Astrocyte (in vitro differentiated cells and primary cell): Measurements from ENCODE around the gene NEK6. TPM values are rescaled to one million over a fixed set of nuclear protein-coding genes. Genes with fewer than 3 reads are reported as not detected.

Experiments used
- DNase-seq: peaks from one replicate; pipeline ENCODE4 v3.0.0-alpha.2; 2010; ENCODE audit warnings: low read depth
- FAIRE-seq: peaks from 2 replicates; lab custom pipeline; 2011; peaks lifted over from hg19 to GRCh38; lab: Jason Lieb, UNC
- H2AFZ ChIP-seq: 2 replicates; pipeline ENCODE4 v1.6.0; 2012; ENCODE audit warnings: low read depth, low read length, inconsistent platforms
- H3K27ac ChIP-seq: 2 replicates; pipeline ENCODE4 v1.5.1; 2011; ENCODE audit warnings: low read depth, low read length, inconsistent platforms
- H3K27me3 ChIP-seq: 2 replicates; pipeline ENCODE4 v1.6.0; 2011; ENCODE audit warnings: low read length, inconsistent platforms; ENCODE audit not compliant: insufficient read depth
- H3K36me3 ChIP-seq: 2 replicates; pipeline ENCODE4 v1.5.1; 2011; ENCODE audit warnings: low read length, inconsistent platforms; ENCODE audit not compliant: insufficient read depth
- H3K4me1 ChIP-seq: 2 replicates; pipeline ENCODE4 v1.5.1; 2011; ENCODE audit warnings: low read length, inconsistent platforms; ENCODE audit not compliant: insufficient read depth
- H3K4me2 ChIP-seq: 2 replicates; pipeline ENCODE4 v1.6.0; 2012; ENCODE audit warnings: low read length, inconsistent platforms
- H3K4me3 ChIP-seq: 2 replicates; pipeline ENCODE4 v1.5.1; 2011; ENCODE audit warnings: low read depth, mild to moderate bottlenecking, low read length, inconsistent platforms; ENCODE audit not compliant: insufficient read depth
- H3K79me2 ChIP-seq: 2 replicates; pipeline ENCODE4 v1.6.0; 2012; ENCODE audit warnings: mild to moderate bottlenecking, low read length, inconsistent platforms; ENCODE audit not compliant: insufficient read depth
- H3K9ac ChIP-seq: 2 replicates; pipeline ENCODE4 v1.6.0; 2012; ENCODE audit warnings: mild to moderate bottlenecking, low read length, inconsistent platforms
- H3K9me3 ChIP-seq: 2 replicates; pipeline ENCODE4 v1.5.1; 2012; ENCODE audit warnings: low read depth, mild to moderate bottlenecking, low read length, inconsistent platforms; ENCODE audit not compliant: insufficient read depth
- H4K20me1 ChIP-seq: 2 replicates; pipeline ENCODE4 v1.6.0; 2012; ENCODE audit warnings: low read length, inconsistent platforms; ENCODE audit not compliant: insufficient read depth
- H3K27ac Mint-ChIP-seq: one replicate; pipeline ENCODE4 v1.8.0; 2021; ENCODE audit warnings: mild to moderate bottlenecking, mixed read lengths; ENCODE audit not compliant: unreplicated experiment
- H3K27me3 Mint-ChIP-seq: one replicate; pipeline ENCODE4 v1.8.0; 2021; ENCODE audit warnings: low read depth, mixed read lengths; ENCODE audit not compliant: unreplicated experiment
- H3K36me3 Mint-ChIP-seq: one replicate; pipeline ENCODE4 v1.8.0; 2021; ENCODE audit warnings: low read depth, mixed read lengths; ENCODE audit not compliant: unreplicated experiment
- H3K4me1 Mint-ChIP-seq: one replicate; pipeline ENCODE4 v1.8.0; 2021; ENCODE audit warnings: low read depth, mixed read lengths; ENCODE audit not compliant: unreplicated experiment
- H3K4me3 Mint-ChIP-seq: one replicate; pipeline ENCODE4 v1.8.0; 2021; ENCODE audit warnings: mild to moderate bottlenecking, moderate library complexity, mixed read lengths; ENCODE audit not compliant: unreplicated experiment
- H3K9me3 Mint-ChIP-seq: one replicate; pipeline ENCODE4 v1.8.0; 2021; ENCODE audit warnings: mild to moderate bottlenecking, mixed read lengths; ENCODE audit not compliant: unreplicated experiment
- CTCF ChIP-seq: IDR thresholded peaks from 2 replicates; pipeline ENCODE4 v1.5.1; 2011; ENCODE audit warnings: low read depth, mild to moderate bottlenecking, inconsistent platforms, low read length, moderate library complexity; ENCODE audit not compliant: insufficient read depth
- EZH2 ChIP-seq: IDR thresholded peaks from 2 replicates; pipeline ENCODE4 v1.6.1; 2012; ENCODE audit warnings: mild to moderate bottlenecking, low read length, inconsistent platforms; ENCODE audit not compliant: insufficient read depth
- total RNA-seq: library from RNA; stranded (reverse); gene quantifications from 2 replicates; pipeline ENCODE4 v1.2.1, GENCODE V29; 2021

Gene NEK6
- total RNA-seq, 1 donor from 2014 or later = 76.8 TPM

- Histone ChIP-seq H4K20me1 (peaks cover 98% of the 10 kb centered on the region), H3K36me3 (peaks cover 5% of the 10 kb centered on the region), H3K79me2 (peaks cover 99% of the 10 kb centered on the region), H3K9ac (no peak overlapping the region), H3K4me2 (no peak overlapping the region), H3K9me3 (no peaks in the 10 kb centered on the region), H2AFZ (no peak overlapping the region), H3K4me3 (no peak overlapping the region), H3K27ac (no peak overlapping the region), H3K4me1 (peaks cover 14% of the 10 kb centered on the region), H3K27me3 (no peaks in the 10 kb centered on the region)
- peak overlapping the region; percentile 26 for H3K27ac Mint-ChIP-seq
- TF ChIP-seq CTCF (no peak), EZH2 (no peak)
- no peaks in the 10 kb centered on the region for H3K9me3 Mint-ChIP-seq
- FAIRE-seq = no peak
- peaks cover 32% of the 10 kb centered on the region for H3K4me1 Mint-ChIP-seq
- peaks cover 2% of the 10 kb centered on the region for H3K36me3 Mint-ChIP-seq
- H3K27me3 Mint-ChIP-seq = no peaks in the 10 kb centered on the region
- DNase-seq = no peak
- no peak overlapping the region for H3K4me3 Mint-ChIP-seq
Observed at GRCh38 chr9:124359855-124360678, 102.3 kb downstream of the NEK6 start.

- TF ChIP-seq EZH2 (no peak), CTCF (no peak)
- Histone ChIP-seq H3K9me3 (no peaks in the 10 kb centered on the region), H3K27ac (no peak overlapping the region), H3K4me2 (no peak overlapping the region), H3K27me3 (no peaks in the 10 kb centered on the region), H2AFZ (no peak overlapping the region), H3K36me3 (peaks cover 5% of the 10 kb centered on the region), H3K4me1 (peaks cover 14% of the 10 kb centered on the region), H3K79me2 (peaks cover 99% of the 10 kb centered on the region), H4K20me1 (peaks cover 96% of the 10 kb centered on the region), H3K9ac (no peak overlapping the region), H3K4me3 (no peak overlapping the region)
- no peak overlapping the region for H3K27ac Mint-ChIP-seq
- peaks cover 4% of the 10 kb centered on the region for H3K36me3 Mint-ChIP-seq
- no peak for DNase-seq
- no peaks in the 10 kb centered on the region for H3K9me3 Mint-ChIP-seq
- no peak for FAIRE-seq
- H3K4me3 Mint-ChIP-seq = no peak overlapping the region
- H3K4me1 Mint-ChIP-seq = peaks cover 34% of the 10 kb centered on the region
- H3K27me3 Mint-ChIP-seq = no peaks in the 10 kb centered on the region
Observed at GRCh38 chr9:124361128-124361527, 103.4 kb downstream of the NEK6 start.
